ENCODE measurements around the gene SLC39A10.
"Not testable (repeated sequence)": the region's sequence is repeated elsewhere in the genome, so short reads cannot be mapped to it uniquely, and the experiment has no call there.

Gene SLC39A10

GRCh38 chr2:195675783-195676427 lies 18.9 kb downstream of the SLC39A10 start:
- Histone ChIP-seq H3K4me3 (ENCODE audit: low read length) (no peak overlapping the region), H3K27me3 (replicated peaks; ENCODE audit: control insufficient read depth, insufficient read depth, low read length) (no peaks in the 10 kb centered on the region), H3K4me1 (ENCODE audit: control insufficient read depth, insufficient read depth, low read length) (no peaks in the 10 kb centered on the region), H3K36me3 (ENCODE audit: control insufficient read depth, insufficient read depth, low read length, severe bottlenecking) (peaks cover 6% of the 10 kb centered on the region), H3K9me3 (ENCODE audit: control insufficient read depth, low read length) (no peaks in the 10 kb centered on the region), H3K9ac (ENCODE audit: low read length) (no peak overlapping the region)
- DNase-seq (ENCODE audit: low read depth) = no peak

- Histone ChIP-seq H3K27me3 (replicated peaks; ENCODE audit: control insufficient read depth, insufficient read depth, low read length) (no peaks in the 10 kb centered on the region), H3K4me1 (ENCODE audit: control insufficient read depth, insufficient read depth, low read length) (no peaks in the 10 kb centered on the region), H3K9ac (ENCODE audit: low read length) (no peak overlapping the region), H3K9me3 (ENCODE audit: control insufficient read depth, low read length) (no peaks in the 10 kb centered on the region), H3K4me3 (ENCODE audit: low read length) (no peak overlapping the region), H3K36me3 (ENCODE audit: control insufficient read depth, insufficient read depth, low read length, severe bottlenecking) (peaks cover 7% of the 10 kb centered on the region)
- DNase-seq (ENCODE audit: low read depth) = no peak
Measured at GRCh38 chr2:195677290-195677689, 20.3 kb downstream of the SLC39A10 start.

- Histone ChIP-seq H3K36me3 (ENCODE audit: control insufficient read depth, insufficient read depth, low read length, severe bottlenecking) (peaks cover 7% of the 10 kb centered on the region), H3K27me3 (replicated peaks; ENCODE audit: control insufficient read depth, insufficient read depth, low read length) (no peaks in the 10 kb centered on the region), H3K4me1 (ENCODE audit: control insufficient read depth, insufficient read depth, low read length) (peaks cover 2% of the 10 kb centered on the region), H3K4me3 (ENCODE audit: low read length) (no peak overlapping the region), H3K9ac (ENCODE audit: low read length) (no peak overlapping the region), H3K9me3 (ENCODE audit: control insufficient read depth, low read length) (no peaks in the 10 kb centered on the region)
- DNase-seq (ENCODE audit: low read depth) = no peak
Measured at GRCh38 chr2:195677884-195678283, 20.9 kb downstream of the SLC39A10 start.

- Histone ChIP-seq H3K27me3 (replicated peaks; ENCODE audit: control insufficient read depth, insufficient read depth, low read length) (no peaks in the 10 kb centered on the region), H3K36me3 (ENCODE audit: control insufficient read depth, insufficient read depth, low read length, severe bottlenecking) (peaks cover 7% of the 10 kb centered on the region), H3K4me3 (ENCODE audit: low read length) (no peak overlapping the region), H3K9ac (ENCODE audit: low read length) (no peak overlapping the region), H3K9me3 (ENCODE audit: control insufficient read depth, low read length) (no peaks in the 10 kb centered on the region), H3K4me1 (ENCODE audit: control insufficient read depth, insufficient read depth, low read length) (peaks cover 7% of the 10 kb centered on the region)
- no peak for DNase-seq (ENCODE audit: low read depth)
Measured at GRCh38 chr2:195682077-195682476, 25.1 kb downstream of the SLC39A10 start.

GRCh38 chr2:195683174-195683573 lies 26.1 kb downstream of the SLC39A10 start:
- Histone ChIP-seq H3K36me3 (ENCODE audit: control insufficient read depth, insufficient read depth, low read length, severe bottlenecking) (peaks cover 7% of the 10 kb centered on the region), H3K4me3 (ENCODE audit: low read length) (peak overlapping the region; percentile 29), H3K9ac (ENCODE audit: low read length) (no peak overlapping the region), H3K4me1 (ENCODE audit: control insufficient read depth, insufficient read depth, low read length) (peaks cover 7% of the 10 kb centered on the region), H3K9me3 (ENCODE audit: control insufficient read depth, low read length) (no peaks in the 10 kb centered on the region), H3K27me3 (replicated peaks; ENCODE audit: control insufficient read depth, insufficient read depth, low read length) (no peaks in the 10 kb centered on the region)
- no peak for DNase-seq (ENCODE audit: low read depth)

- no peaks in the 10 kb centered on the region for H3K9me3 ChIP-seq (ENCODE audit: control insufficient read depth, low read length)
- no peaks in the 10 kb centered on the region for H3K27me3 ChIP-seq (replicated peaks; ENCODE audit: control insufficient read depth, insufficient read depth, low read length)
- no peak overlapping the region for H3K9ac ChIP-seq (ENCODE audit: low read length)
- H3K36me3 ChIP-seq (ENCODE audit: control insufficient read depth, insufficient read depth, low read length, severe bottlenecking) = no peaks in the 10 kb centered on the region
- peaks cover 7% of the 10 kb centered on the region for H3K4me1 ChIP-seq (ENCODE audit: control insufficient read depth, insufficient read depth, low read length)
- no peak for DNase-seq (ENCODE audit: low read depth)
- H3K4me3 ChIP-seq (ENCODE audit: low read length) = no peak overlapping the region
Measured at GRCh38 chr2:195686564-195686963, 29.5 kb downstream of the SLC39A10 start.

- no peak overlapping the region for H3K4me3 ChIP-seq (ENCODE audit: low read length)
- peaks cover 7% of the 10 kb centered on the region for H3K4me1 ChIP-seq (ENCODE audit: control insufficient read depth, insufficient read depth, low read length)
- H3K27me3 ChIP-seq (replicated peaks; ENCODE audit: control insufficient read depth, insufficient read depth, low read length) = no peaks in the 10 kb centered on the region
- H3K36me3 ChIP-seq (ENCODE audit: control insufficient read depth, insufficient read depth, low read length, severe bottlenecking) = no peaks in the 10 kb centered on the region
- no peaks in the 10 kb centered on the region for H3K9me3 ChIP-seq (ENCODE audit: control insufficient read depth, low read length)
- no peak for DNase-seq (ENCODE audit: low read depth)
- H3K9ac ChIP-seq (ENCODE audit: low read length) = no peak overlapping the region
Measured at GRCh38 chr2:195687320-195688086, 30.5 kb downstream of the SLC39A10 start.

GRCh38 chr2:195692531-195692930 lies 35.5 kb downstream of the SLC39A10 start:
- not testable (repeated sequence) for H3K4me1 ChIP-seq (ENCODE audit: control insufficient read depth, insufficient read depth, low read length); H3K4me3 ChIP-seq (ENCODE audit: low read length); H3K9me3 ChIP-seq (ENCODE audit: control insufficient read depth, low read length); H3K27me3 ChIP-seq (replicated peaks; ENCODE audit: control insufficient read depth, insufficient read depth, low read length); H3K9ac ChIP-seq (ENCODE audit: low read length); DNase-seq (ENCODE audit: low read depth); H3K36me3 ChIP-seq (ENCODE audit: control insufficient read depth, insufficient read depth, low read length, severe bottlenecking)

GRCh38 chr2:195694553-195694952 lies 37.5 kb downstream of the SLC39A10 start:
- no peak overlapping the region for H3K9ac ChIP-seq (ENCODE audit: low read length)

GRCh38 chr2:195695002-195695631 lies 38.1 kb downstream of the SLC39A10 start:
- no peak overlapping the region for H3K9ac ChIP-seq (ENCODE audit: low read length)
- H3K4me3 ChIP-seq (ENCODE audit: low read length) = no peak overlapping the region
- DNase-seq (ENCODE audit: low read depth) = no peak
- peaks cover 6% of the 10 kb centered on the region for H3K9me3 ChIP-seq (ENCODE audit: control insufficient read depth, low read length)
- no peaks in the 10 kb centered on the region for H3K36me3 ChIP-seq (ENCODE audit: control insufficient read depth, insufficient read depth, low read length, severe bottlenecking)
- no peaks in the 10 kb centered on the region for H3K4me1 ChIP-seq (ENCODE audit: control insufficient read depth, insufficient read depth, low read length)
- no peaks in the 10 kb centered on the region for H3K27me3 ChIP-seq (replicated peaks; ENCODE audit: control insufficient read depth, insufficient read depth, low read length)

More at GRCh38 chr2:195694553-195694952, 37.5 kb downstream of the SLC39A10 start:
- Histone ChIP-seq H3K27me3 (replicated peaks; ENCODE audit: control insufficient read depth, insufficient read depth, low read length) (no peaks in the 10 kb centered on the region), H3K9me3 (ENCODE audit: control insufficient read depth, low read length) (peaks cover under 1% of the 10 kb centered on the region), H3K36me3 (ENCODE audit: control insufficient read depth, insufficient read depth, low read length, severe bottlenecking) (no peaks in the 10 kb centered on the region), H3K4me3 (ENCODE audit: low read length) (no peak overlapping the region), H3K4me1 (ENCODE audit: control insufficient read depth, insufficient read depth, low read length) (no peaks in the 10 kb centered on the region)
- no peak for DNase-seq (ENCODE audit: low read depth)

GRCh38 chr2:195696012-195696411 lies 39.0 kb downstream of the SLC39A10 start:
- no peaks in the 10 kb centered on the region for H3K27me3 ChIP-seq (replicated peaks; ENCODE audit: control insufficient read depth, insufficient read depth, low read length)
- DNase-seq (ENCODE audit: low read depth) = no peak
- H3K4me1 ChIP-seq (ENCODE audit: control insufficient read depth, insufficient read depth, low read length) = no peaks in the 10 kb centered on the region
- H3K9ac ChIP-seq (ENCODE audit: low read length) = no peak overlapping the region
- no peaks in the 10 kb centered on the region for H3K36me3 ChIP-seq (ENCODE audit: control insufficient read depth, insufficient read depth, low read length, severe bottlenecking)
- H3K9me3 ChIP-seq (ENCODE audit: control insufficient read depth, low read length) = peaks cover 12% of the 10 kb centered on the region
- no peak overlapping the region for H3K4me3 ChIP-seq (ENCODE audit: low read length)
